ENCODE results near the gene AMBP. TPM values are rescaled to one million over a fixed set of nuclear protein-coding genes. Genes with fewer than 3 reads are reported as not detected.

Gene AMBP
- total and polyA plus RNA-seq, 4 donors = 3,440 to 6,678 (median 4,863) TPM

DNA sequence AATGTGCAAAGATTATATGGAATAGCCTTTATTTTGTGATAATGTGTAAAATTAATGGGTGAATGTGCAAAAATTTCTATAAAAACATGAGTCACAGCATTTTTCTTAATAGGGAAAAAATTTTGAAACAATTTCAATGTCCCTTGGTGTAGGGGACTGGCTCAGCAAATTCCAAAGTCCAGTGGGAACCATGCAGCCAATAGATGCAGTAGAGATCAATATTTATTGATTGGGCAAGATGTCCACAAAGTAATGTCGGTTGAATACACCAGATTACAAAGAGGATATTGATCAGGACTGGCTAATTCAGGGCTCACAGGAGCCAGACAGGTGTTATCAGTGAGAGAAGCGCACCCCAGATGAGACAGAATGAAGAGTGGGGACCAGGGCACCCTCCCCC lies 62.5 kb downstream of the AMBP start:
- H3K36me3 ChIP-seq (ENCODE audit: control insufficient read depth in 4 of 4, insufficient read depth in 3 of 4, low read depth in 1 of 4, low read length in 3 of 4) = peaks cover 13 to 41% (median 17%) of the 10 kb centered on the region in 4 donors
- no peak overlapping the region for H3K9ac ChIP-seq (ENCODE audit: low read depth in 1 of 2, low read length in 2 of 2)
- DNase-seq (ENCODE audit: low spot score) = peak; percentile 30

More for the DNA sequence above, 62.5 kb downstream of the AMBP start:
- Histone ChIP-seq H3K4me3 (ENCODE audit: low read depth in 1 of 3, low read length in 3 of 3) (no peak overlapping the region), H3K27me3 (ENCODE audit: control insufficient read depth in 4 of 4, insufficient read depth in 4 of 4, low read length in 3 of 4) (no peaks in the 10 kb centered on the region), H3K9me3 (ENCODE audit: control insufficient read depth in 4 of 4, low read length in 3 of 4) (no peaks in the 10 kb centered on the region), H3K4me1 (ENCODE audit: control insufficient read depth in 4 of 4, insufficient read depth in 4 of 4, low read length in 3 of 4) (peaks cover 2 to 11% (median 7%) of the 10 kb centered on the region in 4 donors), H3K27ac (ENCODE audit: low read depth in 1 of 2, low read length in 2 of 2) (no peak overlapping the region)
- no peak for TF ChIP-seq GABPA (IDR thresholded peaks at IDR 0.05 in 1 of 2, conservative IDR thresholded peaks at IDR 0.05 in 1 of 2)
- TF ChIP-seq, protein P1, sequence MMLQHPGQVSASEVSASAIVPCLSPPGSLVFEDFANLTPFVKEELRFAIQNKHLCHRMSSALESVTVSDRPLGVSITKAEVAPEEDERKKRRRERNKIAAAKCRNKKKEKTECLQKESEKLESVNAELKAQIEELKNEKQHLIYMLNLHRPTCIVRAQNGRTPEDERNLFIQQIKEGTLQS (IDR thresholded peaks at IDR 0.05) = no peak
- TF ChIP-seq JUND (IDR thresholded peaks at IDR 0.05) = peak; percentile 30 to 51
- TF ChIP-seq, protein P2, sequence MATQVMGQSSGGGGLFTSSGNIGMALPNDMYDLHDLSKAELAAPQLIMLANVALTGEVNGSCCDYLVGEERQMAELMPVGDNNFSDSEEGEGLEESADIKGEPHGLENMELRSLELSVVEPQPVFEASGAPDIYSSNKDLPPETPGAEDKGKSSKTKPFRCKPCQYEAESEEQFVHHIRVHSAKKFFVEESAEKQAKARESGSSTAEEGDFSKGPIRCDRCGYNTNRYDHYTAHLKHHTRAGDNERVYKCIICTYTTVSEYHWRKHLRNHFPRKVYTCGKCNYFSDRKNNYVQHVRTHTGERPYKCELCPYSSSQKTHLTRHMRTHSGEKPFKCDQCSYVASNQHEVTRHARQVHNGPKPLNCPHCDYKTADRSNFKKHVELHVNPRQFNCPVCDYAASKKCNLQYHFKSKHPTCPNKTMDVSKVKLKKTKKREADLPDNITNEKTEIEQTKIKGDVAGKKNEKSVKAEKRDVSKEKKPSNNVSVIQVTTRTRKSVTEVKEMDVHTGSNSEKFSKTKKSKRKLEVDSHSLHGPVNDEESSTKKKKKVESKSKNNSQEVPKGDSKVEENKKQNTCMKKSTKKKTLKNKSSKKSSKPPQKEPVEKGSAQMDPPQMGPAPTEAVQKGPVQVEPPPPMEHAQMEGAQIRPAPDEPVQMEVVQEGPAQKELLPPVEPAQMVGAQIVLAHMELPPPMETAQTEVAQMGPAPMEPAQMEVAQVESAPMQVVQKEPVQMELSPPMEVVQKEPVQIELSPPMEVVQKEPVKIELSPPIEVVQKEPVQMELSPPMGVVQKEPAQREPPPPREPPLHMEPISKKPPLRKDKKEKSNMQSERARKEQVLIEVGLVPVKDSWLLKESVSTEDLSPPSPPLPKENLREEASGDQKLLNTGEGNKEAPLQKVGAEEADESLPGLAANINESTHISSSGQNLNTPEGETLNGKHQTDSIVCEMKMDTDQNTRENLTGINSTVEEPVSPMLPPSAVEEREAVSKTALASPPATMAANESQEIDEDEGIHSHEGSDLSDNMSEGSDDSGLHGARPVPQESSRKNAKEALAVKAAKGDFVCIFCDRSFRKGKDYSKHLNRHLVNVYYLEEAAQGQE (IDR thresholded peaks at IDR 0.05) = peak; percentile 22
- TF ChIP-seq, protein P3, sequence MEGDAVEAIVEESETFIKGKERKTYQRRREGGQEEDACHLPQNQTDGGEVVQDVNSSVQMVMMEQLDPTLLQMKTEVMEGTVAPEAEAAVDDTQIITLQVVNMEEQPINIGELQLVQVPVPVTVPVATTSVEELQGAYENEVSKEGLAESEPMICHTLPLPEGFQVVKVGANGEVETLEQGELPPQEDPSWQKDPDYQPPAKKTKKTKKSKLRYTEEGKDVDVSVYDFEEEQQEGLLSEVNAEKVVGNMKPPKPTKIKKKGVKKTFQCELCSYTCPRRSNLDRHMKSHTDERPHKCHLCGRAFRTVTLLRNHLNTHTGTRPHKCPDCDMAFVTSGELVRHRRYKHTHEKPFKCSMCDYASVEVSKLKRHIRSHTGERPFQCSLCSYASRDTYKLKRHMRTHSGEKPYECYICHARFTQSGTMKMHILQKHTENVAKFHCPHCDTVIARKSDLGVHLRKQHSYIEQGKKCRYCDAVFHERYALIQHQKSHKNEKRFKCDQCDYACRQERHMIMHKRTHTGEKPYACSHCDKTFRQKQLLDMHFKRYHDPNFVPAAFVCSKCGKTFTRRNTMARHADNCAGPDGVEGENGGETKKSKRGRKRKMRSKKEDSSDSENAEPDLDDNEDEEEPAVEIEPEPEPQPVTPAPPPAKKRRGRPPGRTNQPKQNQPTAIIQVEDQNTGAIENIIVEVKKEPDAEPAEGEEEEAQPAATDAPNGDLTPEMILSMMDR (IDR thresholded peaks at IDR 0.05; ENCODE audit: low read depth, low read length, missing input control) = no peak
- TF ChIP-seq SP1 (IDR thresholded peaks at IDR 0.05) = peak; percentile 68
- no peak for TF ChIP-seq NR2F2 (IDR thresholded peaks at IDR 0.05)
- TF ChIP-seq RAD21 (IDR thresholded peaks at IDR 0.05) = peak; percentile 38 to 45
- TF ChIP-seq, protein P4, sequence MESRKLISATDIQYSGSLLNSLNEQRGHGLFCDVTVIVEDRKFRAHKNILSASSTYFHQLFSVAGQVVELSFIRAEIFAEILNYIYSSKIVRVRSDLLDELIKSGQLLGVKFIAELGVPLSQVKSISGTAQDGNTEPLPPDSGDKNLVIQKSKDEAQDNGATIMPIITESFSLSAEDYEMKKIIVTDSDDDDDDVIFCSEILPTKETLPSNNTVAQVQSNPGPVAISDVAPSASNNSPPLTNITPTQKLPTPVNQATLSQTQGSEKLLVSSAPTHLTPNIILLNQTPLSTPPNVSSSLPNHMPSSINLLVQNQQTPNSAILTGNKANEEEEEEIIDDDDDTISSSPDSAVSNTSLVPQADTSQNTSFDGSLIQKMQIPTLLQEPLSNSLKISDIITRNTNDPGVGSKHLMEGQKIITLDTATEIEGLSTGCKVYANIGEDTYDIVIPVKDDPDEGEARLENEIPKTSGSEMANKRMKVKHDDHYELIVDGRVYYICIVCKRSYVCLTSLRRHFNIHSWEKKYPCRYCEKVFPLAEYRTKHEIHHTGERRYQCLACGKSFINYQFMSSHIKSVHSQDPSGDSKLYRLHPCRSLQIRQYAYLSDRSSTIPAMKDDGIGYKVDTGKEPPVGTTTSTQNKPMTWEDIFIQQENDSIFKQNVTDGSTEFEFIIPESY (IDR thresholded peaks at IDR 0.05) = peak; percentile 59
- peak; percentile 94 for TF ChIP-seq HNF4G (IDR thresholded peaks at IDR 0.05)
- TF ChIP-seq HNF4A (conservative IDR thresholded peaks at IDR 0.05) = peak; percentile 94 to 96
- TF ChIP-seq EGR1 (IDR thresholded peaks at IDR 0.05; ENCODE audit: low read depth in 2 of 2) = no peak
- peak; percentile 19 for TF ChIP-seq TAF1 (conservative IDR thresholded peaks at IDR 0.05)
- peak; percentile 83 for TF ChIP-seq YY1 (IDR thresholded peaks at IDR 0.05)
- peak; percentile 32 for TF ChIP-seq FOXA1 (IDR thresholded peaks at IDR 0.05)
- TF ChIP-seq RXRA (IDR thresholded peaks at IDR 0.05) = peak; percentile 49 to 63
- peak; percentile 54 for TF ChIP-seq FOXA2 (IDR thresholded peaks at IDR 0.05)
- TF ChIP-seq, protein P5, sequence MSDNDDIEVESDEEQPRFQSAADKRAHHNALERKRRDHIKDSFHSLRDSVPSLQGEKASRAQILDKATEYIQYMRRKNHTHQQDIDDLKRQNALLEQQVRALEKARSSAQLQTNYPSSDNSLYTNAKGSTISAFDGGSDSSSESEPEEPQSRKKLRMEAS (IDR thresholded peaks at IDR 0.05) = peak; percentile 68
- 28% methylated on average over 2 of the region's 2 CpGs for WGBS
